Stimulated activated CD4-positive, alpha-beta T cell treated with anti-CD3 and anti-CD28 coated beads, Interleukin-12 subunit alpha, Interleukin-12 subunit beta, amount 100 ng/mL, for 24 hours (primary cell): Measurements from ENCODE around the gene PSME4.
"Not testable (repeated sequence)": the region's sequence is repeated elsewhere in the genome, so short reads cannot be mapped to it uniquely, and the experiment has no call there.

ENCODE experiments used
- DNase-seq, 2 experiments: peaks; one replicate each; pipeline ENCODE4 v3.0.0-alpha.2; 2020; ENCODE audit warnings: low read depth in 2 of 2

Gene PSME4

GRCh38 chr2:53881986-53882385, 88.8 kb downstream of the PSME4 start:
- no peak for DNase-seq

- DNase-seq, result no peak
Measured at GRCh38 chr2:53881360-53881759, 89.4 kb downstream of the PSME4 start.

- no peak for DNase-seq
Measured at GRCh38 chr2:53880756-53881155, 90.0 kb downstream of the PSME4 start.

GRCh38 chr2:53877556-53877955, 93.2 kb downstream of the PSME4 start:
- no peak for DNase-seq

- no peak for DNase-seq
Measured at GRCh38 chr2:53877112-53877511, 93.7 kb downstream of the PSME4 start.

- no peak for DNase-seq
Measured at GRCh38 chr2:53874401-53874950, 96.3 kb downstream of the PSME4 start.

- no peak for DNase-seq
Measured at GRCh38 chr2:53867773-53868172, 103.0 kb downstream of the PSME4 start.

GRCh38 chr2:53867169-53867568, 103.6 kb downstream of the PSME4 start:
- DNase-seq, result no peak

GRCh38 chr2:53865962-53866361, 104.8 kb downstream of the PSME4 start:
- no peak for DNase-seq

GRCh38 chr2:53865264-53865663, 105.5 kb downstream of the PSME4 start:
- DNase-seq, result no peak

- no peak for DNase-seq
Measured at GRCh38 chr2:53863538-53864227, 107.1 kb downstream of the PSME4 start.

- no peak for DNase-seq
Measured at GRCh38 chr2:53861824-53862223, 109.0 kb downstream of the PSME4 start.

- no peak for DNase-seq
Measured at GRCh38 chr2:53859206-53860181, 111.3 kb downstream of the PSME4 start, which contains the start of gene GPR75. Gene GPR75, minus strand, starts transcription at chr2:53859967. Its CDS starts 5,211 bp downstream, at chr2:53854756.

- no peak for DNase-seq
Measured at GRCh38 chr2:53856272-53856671, 114.5 kb downstream of the PSME4 start.

- no peak for DNase-seq
Measured at GRCh38 chr2:53854678-53855077, 116.1 kb downstream of the PSME4 start.

GRCh38 chr2:53852532-53852931, 118.3 kb downstream of the PSME4 start:
- DNase-seq, result no peak

GRCh38 chr2:53851052-53851757, 119.6 kb downstream of the PSME4 start:
- not testable (repeated sequence) for DNase-seq

GRCh38 chr2:53848062-53848461, 122.7 kb downstream of the PSME4 start:
- DNase-seq, result no peak

- no peak for DNase-seq
Measured at GRCh38 chr2:53843595-53843994, 127.2 kb downstream of the PSME4 start.

- no peak for DNase-seq
Measured at GRCh38 chr2:53842891-53843290, 127.9 kb downstream of the PSME4 start.

- not testable (repeated sequence) for DNase-seq
Measured at GRCh38 chr2:53841651-53842050, 129.1 kb downstream of the PSME4 start.

- no peak for DNase-seq
Measured at GRCh38 chr2:53840580-53840979, 130.2 kb downstream of the PSME4 start.
